SK-N-MC (cell line): ENCODE measurements around the gene ERC2.

ENCODE experiments used
- EZH2 ChIP-seq: fragments of 200-600 bp; sonication (generic); IDR thresholded peaks from one replicate; pipeline ENCODE4 v1.6.1; 2017; ENCODE audit warnings: antibody characterized with exemption
- FOXP2 ChIP-seq: optimal IDR thresholded peaks from 2 replicates; pipeline ENCODE3; 2011; ENCODE audit warnings: mild to moderate bottlenecking, moderate library complexity; ENCODE audit not compliant: insufficient read depth; ENCODE audit errors: extremely low read length, control extremely low read depth
- POLR2AphosphoS5 ChIP-seq: IDR thresholded peaks from 2 replicates; pipeline ENCODE4 v1.6.1; 2012; ENCODE audit warnings: mild to moderate bottlenecking, low read depth, low read length, borderline replicate concordance

DNA sequence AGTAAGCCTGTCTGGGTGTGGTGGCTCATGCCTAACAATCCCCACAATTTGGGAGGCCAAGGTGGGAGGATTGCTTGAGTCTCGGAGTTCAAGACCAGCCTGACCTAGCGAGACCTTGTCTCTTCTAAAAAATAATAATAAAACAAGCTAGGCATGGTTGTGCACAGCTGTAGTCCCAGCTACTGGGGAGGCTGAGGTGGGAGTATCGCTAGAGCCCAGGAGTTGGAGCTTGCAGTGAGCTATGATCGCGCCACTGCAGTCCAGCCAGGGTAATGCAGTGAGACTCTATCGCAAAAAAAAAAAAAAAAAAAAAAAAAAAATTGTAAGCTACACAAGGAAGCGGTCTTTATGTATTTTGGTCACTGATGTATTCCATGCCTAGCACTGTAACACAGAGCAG lies 738.7 kb downstream of the ERC2 start:
- TF ChIP-seq POLR2AphosphoS5 (no peak), EZH2 (no peak), FOXP2 (no peak)
